ENCODE measurements around the gene MAGI2.

The MAGI2 gene

GRCh38 chr7:77982926-77983550, 1470.4 kb downstream of the MAGI2 start:
- Histone ChIP-seq H4K91ac (ENCODE audit: low read depth, low read length, poor library complexity) (no peak overlapping the region), H3K14ac (ENCODE audit: low read length) (no peak overlapping the region), H2BK15ac (ENCODE audit: low read length) (no peak overlapping the region), H3K27me3 (ENCODE audit: control insufficient read depth in 3 of 3, insufficient read depth in 3 of 3, low read depth in 1 of 3, low read length in 3 of 3) (no peaks in the 10 kb centered on the region), H2BK5ac (ENCODE audit: low read length) (no peak overlapping the region), H3K79me1 (ENCODE audit: low read depth, low read length) (no peaks in the 10 kb centered on the region), H4K8ac (ENCODE audit: low read depth, low read length) (no peak overlapping the region), H3K4ac (ENCODE audit: low read length) (no peak overlapping the region), H3K18ac (ENCODE audit: low read length) (no peak overlapping the region), H2BK12ac (ENCODE audit: low read length) (no peak overlapping the region), H3K36me3 (replicated peaks in 1 of 2; ENCODE audit: control insufficient read depth in 2 of 2, insufficient read depth in 2 of 2, low read length in 2 of 2) (no peaks in the 10 kb centered on the region), H3K9me3 (replicated peaks in 1 of 2; ENCODE audit: control insufficient read depth in 2 of 2, insufficient read depth in 1 of 2, low read depth in 1 of 2, low read length in 2 of 2) (peaks cover 3% of the 10 kb centered on the region in 2 donors), H2AFZ (ENCODE audit: low read length) (no peak overlapping the region), H3K4me1 (ENCODE audit: control insufficient read depth in 2 of 2, insufficient read depth in 1 of 2, low read depth in 1 of 2, low read length in 2 of 2) (no peaks in the 10 kb centered on the region), H3K4me2 (ENCODE audit: insufficient read depth, low read length, poor library complexity, severe bottlenecking) (no peak overlapping the region), H3K4me3 (ENCODE audit: low read length in 2 of 2) (no peak overlapping the region), H3K23ac (ENCODE audit: low read depth, low read length, poor library complexity) (no peak overlapping the region), H2AK5ac (ENCODE audit: low read depth, low read length) (no peak overlapping the region), H3K27ac (replicated peaks; ENCODE audit: low read length) (no peak overlapping the region), H3K9ac (ENCODE audit: low read depth, low read length, poor library complexity) (no peak overlapping the region), H2BK120ac (ENCODE audit: low read depth, low read length) (no peak overlapping the region)
- DNase-seq (ENCODE audit: low spot score), result no peak
- WGBS, 2 donors (ENCODE audit: extremely low coverage in 2 of 2, insufficient read length in 2 of 2, insufficient replicate concordance in 1 of 2), result no CpG with 5 or more reads among the region's 5 CpGs

DNA sequence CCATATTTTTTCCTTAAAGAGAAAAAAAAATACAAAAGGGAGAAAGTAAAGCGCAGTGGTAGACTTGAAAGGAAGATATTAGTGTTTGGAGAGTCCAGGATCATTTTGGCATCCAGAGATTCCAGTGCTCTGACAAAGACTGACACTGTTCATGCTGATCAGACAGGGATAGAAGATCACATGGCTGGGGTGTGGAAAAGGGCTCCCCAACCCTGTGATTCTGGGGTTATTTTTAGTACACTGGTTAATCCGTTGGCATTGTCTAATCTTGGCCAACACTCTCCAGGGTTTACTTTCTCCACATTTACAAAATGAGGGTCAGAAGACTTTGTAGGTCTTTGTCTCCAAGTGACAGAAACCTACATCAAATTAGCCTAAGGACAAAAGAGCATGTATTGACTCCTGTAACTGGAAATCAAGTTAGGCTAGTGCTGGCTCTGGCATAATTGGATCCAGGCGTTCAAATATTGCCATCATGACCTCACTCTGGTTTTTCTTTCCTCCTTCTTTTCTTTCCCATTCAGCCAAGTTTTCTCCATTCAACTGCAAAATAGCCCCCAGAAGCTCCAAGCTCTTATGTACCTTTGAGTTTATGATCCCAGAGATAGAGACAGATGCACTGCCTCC, 1473.3 kb downstream of the MAGI2 start:
- no peaks in the 10 kb centered on the region for H3K27me3 ChIP-seq (ENCODE audit: control insufficient read depth in 3 of 3, insufficient read depth in 3 of 3, low read depth in 1 of 3, low read length in 3 of 3)
- no peak overlapping the region for H3K4ac ChIP-seq (ENCODE audit: low read length)
- H3K4me2 ChIP-seq (ENCODE audit: insufficient read depth, low read length, poor library complexity, severe bottlenecking), result no peak overlapping the region
- no peak overlapping the region for H3K9ac ChIP-seq (ENCODE audit: low read depth, low read length, poor library complexity)
- no peak overlapping the region for H4K91ac ChIP-seq (ENCODE audit: low read depth, low read length, poor library complexity)
- WGBS, 2 donors (ENCODE audit: extremely low coverage in 2 of 2, insufficient read length in 2 of 2, insufficient replicate concordance in 1 of 2), result no CpG with 5 or more reads among the region's 3 CpGs
- no peak overlapping the region for H2BK15ac ChIP-seq (ENCODE audit: low read length)
- no peak overlapping the region for H2BK12ac ChIP-seq (ENCODE audit: low read length)
- no peak overlapping the region for H2AK5ac ChIP-seq (ENCODE audit: low read depth, low read length)
- no peak overlapping the region for H3K18ac ChIP-seq (ENCODE audit: low read length)
- H3K23ac ChIP-seq (ENCODE audit: low read depth, low read length, poor library complexity), result no peak overlapping the region
- H2BK120ac ChIP-seq (ENCODE audit: low read depth, low read length), result no peak overlapping the region
- H3K14ac ChIP-seq (ENCODE audit: low read length), result no peak overlapping the region
- no peaks in the 10 kb centered on the region for H3K36me3 ChIP-seq (replicated peaks in 1 of 2; ENCODE audit: control insufficient read depth in 2 of 2, insufficient read depth in 2 of 2, low read length in 2 of 2)
- no peak for DNase-seq (ENCODE audit: low spot score)
- no peak overlapping the region for H2BK5ac ChIP-seq (ENCODE audit: low read length)
- H3K4me1 ChIP-seq (ENCODE audit: control insufficient read depth in 2 of 2, insufficient read depth in 1 of 2, low read depth in 1 of 2, low read length in 2 of 2), result no peaks in the 10 kb centered on the region
- H3K4me3 ChIP-seq (ENCODE audit: low read length in 2 of 2), result no peak overlapping the region
- no peak overlapping the region for H3K27ac ChIP-seq (replicated peaks; ENCODE audit: low read length)
- peaks cover 0 to 3% of the 10 kb centered on the region in 2 donors for H3K9me3 ChIP-seq (replicated peaks in 1 of 2; ENCODE audit: control insufficient read depth in 2 of 2, insufficient read depth in 1 of 2, low read depth in 1 of 2, low read length in 2 of 2)
- no peak overlapping the region for H4K8ac ChIP-seq (ENCODE audit: low read depth, low read length)
- H2AFZ ChIP-seq (ENCODE audit: low read length), result no peak overlapping the region
- no peaks in the 10 kb centered on the region for H3K79me1 ChIP-seq (ENCODE audit: low read depth, low read length)

- no peak overlapping the region for H3K14ac ChIP-seq (ENCODE audit: low read length)
- H2BK15ac ChIP-seq (ENCODE audit: low read length), result no peak overlapping the region
- peaks cover 0 to 3% of the 10 kb centered on the region in 2 donors for H3K9me3 ChIP-seq (replicated peaks in 1 of 2; ENCODE audit: control insufficient read depth in 2 of 2, insufficient read depth in 1 of 2, low read depth in 1 of 2, low read length in 2 of 2)
- no CpG with 5 or more reads among the region's 5 CpGs for WGBS, 2 donors (ENCODE audit: extremely low coverage in 2 of 2, insufficient read length in 2 of 2, insufficient replicate concordance in 1 of 2)
- H3K27me3 ChIP-seq (ENCODE audit: control insufficient read depth in 3 of 3, insufficient read depth in 3 of 3, low read depth in 1 of 3, low read length in 3 of 3), result no peaks in the 10 kb centered on the region
- H2AFZ ChIP-seq (ENCODE audit: low read length), result peak overlapping the region; percentile 44
- H2AK5ac ChIP-seq (ENCODE audit: low read depth, low read length), result no peak overlapping the region
- no peak overlapping the region for H4K8ac ChIP-seq (ENCODE audit: low read depth, low read length)
- no peak overlapping the region for H4K91ac ChIP-seq (ENCODE audit: low read depth, low read length, poor library complexity)
- H3K79me1 ChIP-seq (ENCODE audit: low read depth, low read length), result no peaks in the 10 kb centered on the region
- H2BK5ac ChIP-seq (ENCODE audit: low read length), result no peak overlapping the region
- H3K4me3 ChIP-seq (ENCODE audit: low read length in 2 of 2), result no peak overlapping the region
- no peak overlapping the region for H2BK12ac ChIP-seq (ENCODE audit: low read length)
- no peak overlapping the region for H3K4ac ChIP-seq (ENCODE audit: low read length)
- no peak overlapping the region for H3K23ac ChIP-seq (ENCODE audit: low read depth, low read length, poor library complexity)
- H3K4me2 ChIP-seq (ENCODE audit: insufficient read depth, low read length, poor library complexity, severe bottlenecking), result no peak overlapping the region
- H3K4me1 ChIP-seq (ENCODE audit: control insufficient read depth in 2 of 2, insufficient read depth in 1 of 2, low read depth in 1 of 2, low read length in 2 of 2), result no peaks in the 10 kb centered on the region
- H3K27ac ChIP-seq (replicated peaks; ENCODE audit: low read length), result no peak overlapping the region
- H3K36me3 ChIP-seq (replicated peaks in 1 of 2; ENCODE audit: control insufficient read depth in 2 of 2, insufficient read depth in 2 of 2, low read length in 2 of 2), result no peaks in the 10 kb centered on the region
- no peak overlapping the region for H2BK120ac ChIP-seq (ENCODE audit: low read depth, low read length)
- DNase-seq (ENCODE audit: low spot score), result no peak
- H3K18ac ChIP-seq (ENCODE audit: low read length), result no peak overlapping the region
- H3K9ac ChIP-seq (ENCODE audit: low read depth, low read length, poor library complexity), result no peak overlapping the region
Observed at GRCh38 chr7:77979219-77979618, 1474.2 kb downstream of the MAGI2 start.

GRCh38 chr7:77975672-77976480, 1477.6 kb downstream of the MAGI2 start:
- no peak overlapping the region for H2BK5ac ChIP-seq (ENCODE audit: low read length)
- no peaks in the 10 kb centered on the region for H3K36me3 ChIP-seq (replicated peaks in 1 of 2; ENCODE audit: control insufficient read depth in 2 of 2, insufficient read depth in 2 of 2, low read length in 2 of 2)
- H3K23ac ChIP-seq (ENCODE audit: low read depth, low read length, poor library complexity), result no peak overlapping the region
- no peak for DNase-seq (ENCODE audit: low spot score)
- no peak overlapping the region for H3K4me2 ChIP-seq (ENCODE audit: insufficient read depth, low read length, poor library complexity, severe bottlenecking)
- WGBS, 2 donors (ENCODE audit: extremely low coverage in 2 of 2, insufficient read length in 2 of 2, insufficient replicate concordance in 1 of 2), result no CpG with 5 or more reads among the region's 2 CpGs
- H2BK15ac ChIP-seq (ENCODE audit: low read length), result no peak overlapping the region
- no peak overlapping the region for H2AK5ac ChIP-seq (ENCODE audit: low read depth, low read length)
- no peak overlapping the region for H3K9ac ChIP-seq (ENCODE audit: low read depth, low read length, poor library complexity)
- no peak overlapping the region for H2AFZ ChIP-seq (ENCODE audit: low read length)
- no peak overlapping the region for H3K4me3 ChIP-seq (ENCODE audit: low read length in 2 of 2)
- no peak overlapping the region for H2BK12ac ChIP-seq (ENCODE audit: low read length)
- no peaks in the 10 kb centered on the region for H3K27me3 ChIP-seq (ENCODE audit: control insufficient read depth in 3 of 3, insufficient read depth in 3 of 3, low read depth in 1 of 3, low read length in 3 of 3)
- H3K4ac ChIP-seq (ENCODE audit: low read length), result no peak overlapping the region
- H3K14ac ChIP-seq (ENCODE audit: low read length), result no peak overlapping the region
- peaks cover 0 to 3% of the 10 kb centered on the region in 2 donors for H3K9me3 ChIP-seq (replicated peaks in 1 of 2; ENCODE audit: control insufficient read depth in 2 of 2, insufficient read depth in 1 of 2, low read depth in 1 of 2, low read length in 2 of 2)
- no peaks in the 10 kb centered on the region for H3K79me1 ChIP-seq (ENCODE audit: low read depth, low read length)
- no peak overlapping the region for H4K8ac ChIP-seq (ENCODE audit: low read depth, low read length)
- H4K91ac ChIP-seq (ENCODE audit: low read depth, low read length, poor library complexity), result no peak overlapping the region
- H2BK120ac ChIP-seq (ENCODE audit: low read depth, low read length), result no peak overlapping the region
- no peak overlapping the region for H3K18ac ChIP-seq (ENCODE audit: low read length)
- no peak overlapping the region for H3K27ac ChIP-seq (replicated peaks; ENCODE audit: low read length)
- no peaks in the 10 kb centered on the region for H3K4me1 ChIP-seq (ENCODE audit: control insufficient read depth in 2 of 2, insufficient read depth in 1 of 2, low read depth in 1 of 2, low read length in 2 of 2)

Data from neuronal stem cell (in vitro differentiated cells).